ENCODE data around the gene INPP5D. TPM values are rescaled to one million over a fixed set of nuclear protein-coding genes. Genes with fewer than 3 reads are reported as not detected.

INPP5D gene
- polyA plus RNA-seq, 1 of the 3 experiments (the other 2 are of a cell fraction), result 1.3 TPM

DNA sequence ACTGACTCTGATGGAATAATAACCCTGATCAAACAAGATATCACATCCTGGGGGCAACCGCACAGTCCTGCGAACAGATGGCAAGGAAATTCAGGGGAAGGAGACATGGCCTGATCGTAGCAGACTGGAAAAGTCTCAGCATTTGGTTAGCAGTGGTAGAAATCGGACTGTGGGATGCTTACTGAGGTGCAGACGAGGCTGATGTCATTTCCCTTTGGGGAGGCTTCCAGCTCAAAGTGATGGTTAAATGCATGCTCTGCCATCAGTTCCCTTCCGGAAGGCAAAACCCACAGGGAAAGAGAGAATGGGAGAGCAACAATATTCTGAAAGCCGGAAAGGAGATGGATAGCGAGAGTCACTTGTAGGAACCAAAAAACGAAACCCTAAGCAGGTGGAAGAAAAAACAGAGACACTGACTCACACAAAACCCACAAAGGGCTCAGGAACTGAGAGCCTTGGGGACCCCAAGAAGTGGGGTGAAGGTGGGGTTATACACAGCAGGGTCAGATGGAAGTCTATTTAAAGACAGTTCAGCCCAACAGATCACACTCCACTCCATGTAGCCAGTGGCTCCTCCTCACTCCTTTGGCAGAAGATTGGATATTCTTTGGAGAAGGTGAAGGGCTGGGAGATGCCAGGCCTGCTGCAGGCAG lies 93.1 kb downstream of the INPP5D start:
- H3K9me2 ChIP-seq, result no peaks in the 10 kb centered on the region
- no peak overlapping the region for H3K9ac ChIP-seq
- no peaks in the 10 kb centered on the region for H3K79me2 ChIP-seq (ENCODE audit: insufficient read depth)
- no peak for DNase-seq
- H3K36me3 ChIP-seq (replicated peaks in 1 of 2; ENCODE audit: control insufficient read depth in 1 of 2, insufficient read depth in 2 of 2, low read length in 1 of 2), result no peaks in the 10 kb centered on the region
- no peak overlapping the region for H2AFZ ChIP-seq (ENCODE audit: low read depth)
- no peak overlapping the region for H3K4me3 ChIP-seq (ENCODE audit: low read depth in 2 of 2, low read length in 1 of 2)
- H3K9me3 ChIP-seq, result no peaks in the 10 kb centered on the region
- ChIA-PET CTCF (interaction anchor here (1.0 kb wide), 1 partner anchor 100 kb away, joined by 3 read pairs; no protein-coding TSS in a partner anchor), POLR2A (no interaction called here)
- TF ChIP-seq, protein P1, sequence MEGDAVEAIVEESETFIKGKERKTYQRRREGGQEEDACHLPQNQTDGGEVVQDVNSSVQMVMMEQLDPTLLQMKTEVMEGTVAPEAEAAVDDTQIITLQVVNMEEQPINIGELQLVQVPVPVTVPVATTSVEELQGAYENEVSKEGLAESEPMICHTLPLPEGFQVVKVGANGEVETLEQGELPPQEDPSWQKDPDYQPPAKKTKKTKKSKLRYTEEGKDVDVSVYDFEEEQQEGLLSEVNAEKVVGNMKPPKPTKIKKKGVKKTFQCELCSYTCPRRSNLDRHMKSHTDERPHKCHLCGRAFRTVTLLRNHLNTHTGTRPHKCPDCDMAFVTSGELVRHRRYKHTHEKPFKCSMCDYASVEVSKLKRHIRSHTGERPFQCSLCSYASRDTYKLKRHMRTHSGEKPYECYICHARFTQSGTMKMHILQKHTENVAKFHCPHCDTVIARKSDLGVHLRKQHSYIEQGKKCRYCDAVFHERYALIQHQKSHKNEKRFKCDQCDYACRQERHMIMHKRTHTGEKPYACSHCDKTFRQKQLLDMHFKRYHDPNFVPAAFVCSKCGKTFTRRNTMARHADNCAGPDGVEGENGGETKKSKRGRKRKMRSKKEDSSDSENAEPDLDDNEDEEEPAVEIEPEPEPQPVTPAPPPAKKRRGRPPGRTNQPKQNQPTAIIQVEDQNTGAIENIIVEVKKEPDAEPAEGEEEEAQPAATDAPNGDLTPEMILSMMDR (IDR thresholded peaks at IDR 0.05), result no peak
- TF ChIP-seq ELF1 (IDR thresholded peaks at IDR 0.05) (no peak), SIN3A (IDR thresholded peaks at IDR 0.05; ENCODE audit: borderline replicate concordance, low read depth, low read length) (no peak), TAF1 (IDR thresholded peaks at IDR 0.05; ENCODE audit: borderline replicate concordance, low read depth, low read length) (no peak), RCOR1 (IDR thresholded peaks at IDR 0.05; ENCODE audit: low read length) (no peak), EZH2phosphoT487 (IDR thresholded peaks at IDR 0.05; ENCODE audit: borderline replicate concordance, low read depth) (no peak), TEAD4 (IDR thresholded peaks at IDR 0.05; ENCODE audit: borderline replicate concordance, insufficient read depth) (no peak), FOSL2 (IDR thresholded peaks at IDR 0.05; ENCODE audit: borderline replicate concordance, low read depth) (no peak), NFIC (IDR thresholded peaks at IDR 0.05; ENCODE audit: borderline replicate concordance) (no peak), RAD21 (IDR thresholded peaks at IDR 0.05; ENCODE audit: low read length) (no peak)
- TF ChIP-seq, protein P2, sequence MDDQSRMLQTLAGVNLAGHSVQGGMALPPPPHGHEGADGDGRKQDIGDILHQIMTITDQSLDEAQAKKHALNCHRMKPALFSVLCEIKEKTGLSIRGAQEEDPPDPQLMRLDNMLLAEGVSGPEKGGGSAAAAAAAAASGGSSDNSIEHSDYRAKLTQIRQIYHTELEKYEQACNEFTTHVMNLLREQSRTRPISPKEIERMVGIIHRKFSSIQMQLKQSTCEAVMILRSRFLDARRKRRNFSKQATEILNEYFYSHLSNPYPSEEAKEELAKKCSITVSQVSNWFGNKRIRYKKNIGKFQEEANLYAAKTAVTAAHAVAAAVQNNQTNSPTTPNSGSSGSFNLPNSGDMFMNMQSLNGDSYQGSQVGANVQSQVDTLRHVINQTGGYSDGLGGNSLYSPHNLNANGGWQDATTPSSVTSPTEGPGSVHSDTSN (IDR thresholded peaks at IDR 0.05), result no peak
- no peak overlapping the region for H3K4me2 ChIP-seq
- no peak overlapping the region for H3K27ac ChIP-seq (ENCODE audit: low read depth in 2 of 2, low read length in 1 of 2)
- no peaks in the 10 kb centered on the region for H4K20me1 ChIP-seq (ENCODE audit: insufficient read depth)
- H3F3A ChIP-seq (replicated peaks; ENCODE audit: insufficient read depth), result no peaks in the 10 kb centered on the region
- H3K27me3 ChIP-seq (ENCODE audit: insufficient read depth), result no peaks in the 10 kb centered on the region
- 65% methylated on average over 9 of the region's 9 CpGs for WGBS (ENCODE audit: low lambda C conversion rate)
- H3K4me1 ChIP-seq (ENCODE audit: control insufficient read depth in 1 of 2, insufficient read depth in 2 of 2, low read depth in 1 of 2, low read length in 1 of 2), result peaks cover 0 to 3% of the 10 kb centered on the region in 2 experiments; a peak in 1 of 4 replicates

GRCh38 chr2:233156001-233156400 lies 95.9 kb downstream of the INPP5D start:
- POLR2A ChIA-PET, result no interaction called here
- WGBS (ENCODE audit: low lambda C conversion rate), result 84% methylated on average over 4 of the region's 4 CpGs
- TF ChIP-seq RAD21 (IDR thresholded peaks at IDR 0.05; ENCODE audit: low read length) (no peak), FOXJ3 (CRISPR knock-in tag; IDR thresholded peaks at IDR 0.05) (no peak), SMC3 (IDR thresholded peaks at IDR 0.05; ENCODE audit: low read depth, low read length) (no peak), NFIC (IDR thresholded peaks at IDR 0.05; ENCODE audit: borderline replicate concordance) (no peak), TEAD4 (IDR thresholded peaks at IDR 0.05; ENCODE audit: borderline replicate concordance, insufficient read depth) (no peak), EZH2phosphoT487 (IDR thresholded peaks at IDR 0.05; ENCODE audit: borderline replicate concordance, low read depth) (no peak), CHD2 (IDR thresholded peaks at IDR 0.05; ENCODE audit: low read length, partially characterized antibody) (no peak)
- TF ChIP-seq, protein P3, sequence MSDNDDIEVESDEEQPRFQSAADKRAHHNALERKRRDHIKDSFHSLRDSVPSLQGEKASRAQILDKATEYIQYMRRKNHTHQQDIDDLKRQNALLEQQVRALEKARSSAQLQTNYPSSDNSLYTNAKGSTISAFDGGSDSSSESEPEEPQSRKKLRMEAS (IDR thresholded peaks at IDR 0.05; ENCODE audit: low read depth), result no peak
- TF ChIP-seq, protein P1 (IDR thresholded peaks at IDR 0.05), result no peak
- TF ChIP-seq, protein P4, sequence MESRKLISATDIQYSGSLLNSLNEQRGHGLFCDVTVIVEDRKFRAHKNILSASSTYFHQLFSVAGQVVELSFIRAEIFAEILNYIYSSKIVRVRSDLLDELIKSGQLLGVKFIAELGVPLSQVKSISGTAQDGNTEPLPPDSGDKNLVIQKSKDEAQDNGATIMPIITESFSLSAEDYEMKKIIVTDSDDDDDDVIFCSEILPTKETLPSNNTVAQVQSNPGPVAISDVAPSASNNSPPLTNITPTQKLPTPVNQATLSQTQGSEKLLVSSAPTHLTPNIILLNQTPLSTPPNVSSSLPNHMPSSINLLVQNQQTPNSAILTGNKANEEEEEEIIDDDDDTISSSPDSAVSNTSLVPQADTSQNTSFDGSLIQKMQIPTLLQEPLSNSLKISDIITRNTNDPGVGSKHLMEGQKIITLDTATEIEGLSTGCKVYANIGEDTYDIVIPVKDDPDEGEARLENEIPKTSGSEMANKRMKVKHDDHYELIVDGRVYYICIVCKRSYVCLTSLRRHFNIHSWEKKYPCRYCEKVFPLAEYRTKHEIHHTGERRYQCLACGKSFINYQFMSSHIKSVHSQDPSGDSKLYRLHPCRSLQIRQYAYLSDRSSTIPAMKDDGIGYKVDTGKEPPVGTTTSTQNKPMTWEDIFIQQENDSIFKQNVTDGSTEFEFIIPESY (IDR thresholded peaks at IDR 0.05; ENCODE audit: borderline replicate concordance, low read depth), result no peak
- TF ChIP-seq, protein P5, sequence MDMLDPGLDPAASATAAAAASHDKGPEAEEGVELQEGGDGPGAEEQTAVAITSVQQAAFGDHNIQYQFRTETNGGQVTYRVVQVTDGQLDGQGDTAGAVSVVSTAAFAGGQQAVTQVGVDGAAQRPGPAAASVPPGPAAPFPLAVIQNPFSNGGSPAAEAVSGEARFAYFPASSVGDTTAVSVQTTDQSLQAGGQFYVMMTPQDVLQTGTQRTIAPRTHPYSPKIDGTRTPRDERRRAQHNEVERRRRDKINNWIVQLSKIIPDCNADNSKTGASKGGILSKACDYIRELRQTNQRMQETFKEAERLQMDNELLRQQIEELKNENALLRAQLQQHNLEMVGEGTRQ (IDR thresholded peaks at IDR 0.05; ENCODE audit: borderline replicate concordance, low read depth, low read length), result no peak

More at GRCh38 chr2:233156001-233156400, 95.9 kb downstream of the INPP5D start:
- Histone ChIP-seq H3K9me3 (no peaks in the 10 kb centered on the region), H3K9me2 (no peaks in the 10 kb centered on the region), H3K79me2 (ENCODE audit: insufficient read depth) (no peaks in the 10 kb centered on the region), H3K4me3 (ENCODE audit: low read depth in 2 of 2, low read length in 1 of 2) (no peak overlapping the region), H3F3A (replicated peaks; ENCODE audit: insufficient read depth) (no peaks in the 10 kb centered on the region), H3K27me3 (ENCODE audit: insufficient read depth) (no peaks in the 10 kb centered on the region), H4K20me1 (ENCODE audit: insufficient read depth) (no peaks in the 10 kb centered on the region), H2AFZ (ENCODE audit: low read depth) (no peak overlapping the region), H3K4me2 (no peak overlapping the region), H3K36me3 (replicated peaks in 1 of 2; ENCODE audit: control insufficient read depth in 1 of 2, insufficient read depth in 2 of 2, low read length in 1 of 2) (no peaks in the 10 kb centered on the region), H3K9ac (no peak overlapping the region), H3K4me1 (ENCODE audit: control insufficient read depth in 1 of 2, insufficient read depth in 2 of 2, low read depth in 1 of 2, low read length in 1 of 2) (peaks cover 0 to 3% of the 10 kb centered on the region in 2 experiments; a peak in 1 of 4 replicates), H3K27ac (ENCODE audit: low read depth in 2 of 2, low read length in 1 of 2) (no peak overlapping the region)
- CTCF ChIA-PET, result no interaction called here
- DNase-seq, result no peak
